ENCODE data around the gene TCP11.
"Not testable (repeated sequence)": the region's sequence is repeated elsewhere in the genome, so short reads cannot be mapped to it uniquely, and the experiment has no call there.

Gene TCP11

DNA sequence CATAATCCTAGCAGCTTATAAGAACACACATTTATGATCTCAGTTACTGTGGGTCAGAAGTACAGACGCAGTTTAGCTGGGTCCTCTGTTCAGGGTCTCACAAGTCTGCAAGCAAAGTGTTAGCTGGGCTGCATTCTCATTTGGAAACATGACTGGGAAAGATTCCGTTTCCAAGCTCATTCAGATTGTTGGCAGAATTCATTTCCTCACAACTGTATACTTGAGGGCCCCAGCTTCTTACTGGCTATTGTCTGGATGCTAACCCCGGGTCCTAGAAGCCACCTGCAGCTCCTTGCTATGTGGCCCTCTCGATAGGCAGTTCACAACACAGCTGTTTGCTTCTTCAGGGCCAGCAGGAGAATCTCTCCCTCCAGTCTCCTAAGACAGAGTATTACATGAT lies 13.1 kb downstream of the TCP11 start:
- no peak for DNase-seq (ENCODE audit: low read depth)
- no peak overlapping the region for H3K4me3 ChIP-seq (ENCODE audit: low read depth, low read length)
- TF ChIP-seq, protein P1, sequence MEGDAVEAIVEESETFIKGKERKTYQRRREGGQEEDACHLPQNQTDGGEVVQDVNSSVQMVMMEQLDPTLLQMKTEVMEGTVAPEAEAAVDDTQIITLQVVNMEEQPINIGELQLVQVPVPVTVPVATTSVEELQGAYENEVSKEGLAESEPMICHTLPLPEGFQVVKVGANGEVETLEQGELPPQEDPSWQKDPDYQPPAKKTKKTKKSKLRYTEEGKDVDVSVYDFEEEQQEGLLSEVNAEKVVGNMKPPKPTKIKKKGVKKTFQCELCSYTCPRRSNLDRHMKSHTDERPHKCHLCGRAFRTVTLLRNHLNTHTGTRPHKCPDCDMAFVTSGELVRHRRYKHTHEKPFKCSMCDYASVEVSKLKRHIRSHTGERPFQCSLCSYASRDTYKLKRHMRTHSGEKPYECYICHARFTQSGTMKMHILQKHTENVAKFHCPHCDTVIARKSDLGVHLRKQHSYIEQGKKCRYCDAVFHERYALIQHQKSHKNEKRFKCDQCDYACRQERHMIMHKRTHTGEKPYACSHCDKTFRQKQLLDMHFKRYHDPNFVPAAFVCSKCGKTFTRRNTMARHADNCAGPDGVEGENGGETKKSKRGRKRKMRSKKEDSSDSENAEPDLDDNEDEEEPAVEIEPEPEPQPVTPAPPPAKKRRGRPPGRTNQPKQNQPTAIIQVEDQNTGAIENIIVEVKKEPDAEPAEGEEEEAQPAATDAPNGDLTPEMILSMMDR (conservative IDR thresholded peaks at IDR 0.05; ENCODE audit: low read depth, low read length), result no peak

GRCh38 chr6:35124356-35124755 lies 16.8 kb downstream of the TCP11 start:
- no peak for DNase-seq (ENCODE audit: low read depth)
- TF ChIP-seq, protein P1 (conservative IDR thresholded peaks at IDR 0.05; ENCODE audit: low read depth, low read length), result no peak
- H3K4me3 ChIP-seq (ENCODE audit: low read depth, low read length), result no peak overlapping the region

DNA sequence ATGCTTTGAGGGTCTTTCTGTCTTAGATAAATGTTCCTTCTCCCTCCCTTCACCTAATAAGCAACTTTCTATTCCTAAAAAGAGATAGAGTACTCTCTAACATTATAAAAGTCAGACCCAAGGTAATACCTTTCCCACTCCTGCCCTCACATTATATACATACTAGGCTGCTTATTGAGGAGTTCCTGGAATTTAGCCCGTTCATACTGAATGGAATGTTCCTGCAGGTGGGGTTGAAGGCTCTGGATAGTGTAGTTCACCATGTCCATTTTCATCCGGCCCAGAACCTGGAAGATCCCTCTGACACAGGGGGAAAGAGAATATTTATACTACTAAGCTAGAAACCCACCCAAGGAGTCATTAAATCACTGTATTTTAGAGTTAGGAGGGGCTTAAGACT lies 20.4 kb downstream of the TCP11 start:
- DNase-seq (ENCODE audit: low read depth), result no peak
- H3K4me3 ChIP-seq (ENCODE audit: low read depth, low read length), result no peak overlapping the region
- TF ChIP-seq, protein P1 (conservative IDR thresholded peaks at IDR 0.05; ENCODE audit: low read depth, low read length), result no peak

GRCh38 chr6:35108309-35108885 lies 32.7 kb downstream of the TCP11 start:
- TF ChIP-seq, protein P1 (conservative IDR thresholded peaks at IDR 0.05; ENCODE audit: low read depth, low read length), result no peak

GRCh38 chr6:35107761-35108160 lies 33.4 kb downstream of the TCP11 start:
- not testable (repeated sequence) for H3K4me3 ChIP-seq (ENCODE audit: low read depth, low read length); DNase-seq (ENCODE audit: low read depth)

More at GRCh38 chr6:35108309-35108885, 32.7 kb downstream of the TCP11 start:
- H3K4me3 ChIP-seq (ENCODE audit: low read depth, low read length), result no peak overlapping the region
- no peak for DNase-seq (ENCODE audit: low read depth)

GRCh38 chr6:35107208-35107607 lies 33.9 kb downstream of the TCP11 start:
- not testable (repeated sequence) for DNase-seq (ENCODE audit: low read depth); H3K4me3 ChIP-seq (ENCODE audit: low read depth, low read length)

- H3K4me3 ChIP-seq (ENCODE audit: low read depth, low read length); DNase-seq (ENCODE audit: low read depth): not testable (repeated sequence)
These were observed 35.1 kb downstream of the TCP11 start for GRCh38 chr6:35106061-35106460.

DNA sequence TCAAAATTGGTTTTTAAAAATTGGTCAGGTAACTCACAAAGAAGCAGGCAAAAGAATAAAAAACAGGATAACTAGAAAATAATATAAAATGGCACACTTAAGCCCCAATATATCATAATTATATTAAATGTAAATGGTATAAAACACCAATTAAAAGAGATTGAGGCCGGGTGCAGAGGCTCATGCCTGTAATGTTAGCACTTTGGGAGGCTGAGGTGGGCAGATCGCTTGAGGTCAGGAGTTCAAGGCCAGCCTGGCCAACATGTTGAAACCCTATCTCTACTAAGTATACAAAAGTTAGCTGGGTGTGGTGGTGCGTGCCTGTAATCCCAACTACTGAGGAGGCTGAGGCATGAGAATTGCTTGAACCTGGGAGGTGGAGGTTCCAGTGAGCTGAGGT lies 36.1 kb downstream of the TCP11 start:
- no peak for DNase-seq (ENCODE audit: low read depth)
- TF ChIP-seq, protein P1 (conservative IDR thresholded peaks at IDR 0.05; ENCODE audit: low read depth, low read length), result no peak
- H3K4me3 ChIP-seq (ENCODE audit: low read depth, low read length), result no peak overlapping the region

GRCh38 chr6:35099116-35099515 lies 42.0 kb downstream of the TCP11 start:
- H3K4me3 ChIP-seq (ENCODE audit: low read depth, low read length), result no peak overlapping the region
- DNase-seq (ENCODE audit: low read depth), result no peak
- TF ChIP-seq, protein P1 (conservative IDR thresholded peaks at IDR 0.05; ENCODE audit: low read depth, low read length), result no peak
